ENCODE results near the gene NPAS3.

NPAS3 gene

DNA sequence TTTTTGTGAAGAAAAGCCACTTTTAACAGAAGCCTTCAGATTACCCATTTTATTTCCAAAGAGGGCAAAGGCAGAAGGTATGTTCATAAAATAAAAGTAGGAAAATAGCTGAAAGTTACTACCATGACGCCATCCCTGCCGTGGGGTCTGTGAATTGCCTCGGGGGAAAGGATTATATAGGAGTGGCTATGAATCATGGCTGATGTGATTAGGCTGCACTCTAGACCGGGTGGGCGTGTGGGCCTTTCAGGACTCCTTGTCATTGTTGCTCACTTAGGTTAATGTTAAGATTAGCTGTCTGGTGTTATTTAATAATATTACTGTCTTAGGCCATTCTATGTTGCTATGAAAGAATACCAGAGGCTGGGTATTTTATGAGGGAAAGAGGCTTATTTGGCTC is 816.7 kb downstream of the NPAS3 start:
- Histone ChIP-seq H3K27ac (replicated peaks) (no peak overlapping the region), H3K27me3 (ENCODE audit: insufficient read depth, poor library complexity, severe bottlenecking) (no peaks in the 10 kb centered on the region), H3K4me3 (replicated peaks; ENCODE audit: insufficient read depth, low read length) (no peak overlapping the region)
- no peak for DNase-seq (ENCODE audit: low read depth in 1 of 2, low spot score in 1 of 2)
- TF ChIP-seq GABPA (IDR thresholded peaks at IDR 0.05; ENCODE audit: low read depth) = no peak
- TF ChIP-seq, protein P1, sequence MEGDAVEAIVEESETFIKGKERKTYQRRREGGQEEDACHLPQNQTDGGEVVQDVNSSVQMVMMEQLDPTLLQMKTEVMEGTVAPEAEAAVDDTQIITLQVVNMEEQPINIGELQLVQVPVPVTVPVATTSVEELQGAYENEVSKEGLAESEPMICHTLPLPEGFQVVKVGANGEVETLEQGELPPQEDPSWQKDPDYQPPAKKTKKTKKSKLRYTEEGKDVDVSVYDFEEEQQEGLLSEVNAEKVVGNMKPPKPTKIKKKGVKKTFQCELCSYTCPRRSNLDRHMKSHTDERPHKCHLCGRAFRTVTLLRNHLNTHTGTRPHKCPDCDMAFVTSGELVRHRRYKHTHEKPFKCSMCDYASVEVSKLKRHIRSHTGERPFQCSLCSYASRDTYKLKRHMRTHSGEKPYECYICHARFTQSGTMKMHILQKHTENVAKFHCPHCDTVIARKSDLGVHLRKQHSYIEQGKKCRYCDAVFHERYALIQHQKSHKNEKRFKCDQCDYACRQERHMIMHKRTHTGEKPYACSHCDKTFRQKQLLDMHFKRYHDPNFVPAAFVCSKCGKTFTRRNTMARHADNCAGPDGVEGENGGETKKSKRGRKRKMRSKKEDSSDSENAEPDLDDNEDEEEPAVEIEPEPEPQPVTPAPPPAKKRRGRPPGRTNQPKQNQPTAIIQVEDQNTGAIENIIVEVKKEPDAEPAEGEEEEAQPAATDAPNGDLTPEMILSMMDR (IDR thresholded peaks at IDR 0.05; ENCODE audit: insufficient read depth, low read length) = no peak
- TF ChIP-seq SPI1 (IDR thresholded peaks at IDR 0.05; ENCODE audit: borderline replicate concordance, low read depth) = no peak
- TF ChIP-seq POLR2AphosphoS5 (IDR thresholded peaks at IDR 0.05; ENCODE audit: low read depth) = no peak
- TF ChIP-seq, protein P2, sequence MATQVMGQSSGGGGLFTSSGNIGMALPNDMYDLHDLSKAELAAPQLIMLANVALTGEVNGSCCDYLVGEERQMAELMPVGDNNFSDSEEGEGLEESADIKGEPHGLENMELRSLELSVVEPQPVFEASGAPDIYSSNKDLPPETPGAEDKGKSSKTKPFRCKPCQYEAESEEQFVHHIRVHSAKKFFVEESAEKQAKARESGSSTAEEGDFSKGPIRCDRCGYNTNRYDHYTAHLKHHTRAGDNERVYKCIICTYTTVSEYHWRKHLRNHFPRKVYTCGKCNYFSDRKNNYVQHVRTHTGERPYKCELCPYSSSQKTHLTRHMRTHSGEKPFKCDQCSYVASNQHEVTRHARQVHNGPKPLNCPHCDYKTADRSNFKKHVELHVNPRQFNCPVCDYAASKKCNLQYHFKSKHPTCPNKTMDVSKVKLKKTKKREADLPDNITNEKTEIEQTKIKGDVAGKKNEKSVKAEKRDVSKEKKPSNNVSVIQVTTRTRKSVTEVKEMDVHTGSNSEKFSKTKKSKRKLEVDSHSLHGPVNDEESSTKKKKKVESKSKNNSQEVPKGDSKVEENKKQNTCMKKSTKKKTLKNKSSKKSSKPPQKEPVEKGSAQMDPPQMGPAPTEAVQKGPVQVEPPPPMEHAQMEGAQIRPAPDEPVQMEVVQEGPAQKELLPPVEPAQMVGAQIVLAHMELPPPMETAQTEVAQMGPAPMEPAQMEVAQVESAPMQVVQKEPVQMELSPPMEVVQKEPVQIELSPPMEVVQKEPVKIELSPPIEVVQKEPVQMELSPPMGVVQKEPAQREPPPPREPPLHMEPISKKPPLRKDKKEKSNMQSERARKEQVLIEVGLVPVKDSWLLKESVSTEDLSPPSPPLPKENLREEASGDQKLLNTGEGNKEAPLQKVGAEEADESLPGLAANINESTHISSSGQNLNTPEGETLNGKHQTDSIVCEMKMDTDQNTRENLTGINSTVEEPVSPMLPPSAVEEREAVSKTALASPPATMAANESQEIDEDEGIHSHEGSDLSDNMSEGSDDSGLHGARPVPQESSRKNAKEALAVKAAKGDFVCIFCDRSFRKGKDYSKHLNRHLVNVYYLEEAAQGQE (IDR thresholded peaks at IDR 0.05; ENCODE audit: insufficient replicate concordance, low read depth) = no peak

DNA sequence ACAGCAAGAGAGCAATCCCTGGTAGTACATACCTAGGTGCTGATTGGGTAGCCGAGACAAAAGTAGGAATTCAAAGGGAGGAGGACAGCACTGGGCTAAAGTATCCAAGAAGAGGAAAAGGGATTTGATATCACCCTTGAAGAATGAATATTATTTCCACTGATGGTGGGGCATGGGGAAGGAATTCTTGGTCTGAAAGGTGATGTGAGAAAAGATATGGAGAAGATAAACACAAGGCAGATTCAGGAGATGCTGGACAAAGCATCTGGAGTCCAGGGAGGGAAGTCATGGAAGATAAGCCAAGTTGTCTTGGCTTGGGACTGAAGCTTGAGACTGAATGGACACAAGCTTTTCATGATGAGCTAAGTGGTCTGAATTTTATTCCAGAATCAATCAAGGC is 818.2 kb downstream of the NPAS3 start:
- Histone ChIP-seq H3K4me3 (replicated peaks; ENCODE audit: insufficient read depth, low read length) (no peak overlapping the region), H3K27me3 (ENCODE audit: insufficient read depth, poor library complexity, severe bottlenecking) (no peaks in the 10 kb centered on the region), H3K27ac (replicated peaks) (no peak overlapping the region)
- no peak for TF ChIP-seq SPI1 (IDR thresholded peaks at IDR 0.05; ENCODE audit: borderline replicate concordance, low read depth)
- TF ChIP-seq POLR2AphosphoS5 (IDR thresholded peaks at IDR 0.05; ENCODE audit: low read depth) = no peak
- no peak for TF ChIP-seq GABPA (IDR thresholded peaks at IDR 0.05; ENCODE audit: low read depth)
- TF ChIP-seq, protein P2 (IDR thresholded peaks at IDR 0.05; ENCODE audit: insufficient replicate concordance, low read depth) = no peak
- TF ChIP-seq, protein P1 (IDR thresholded peaks at IDR 0.05; ENCODE audit: insufficient read depth, low read length) = no peak
- no peak for DNase-seq (ENCODE audit: low read depth in 1 of 2, low spot score in 1 of 2)

DNA sequence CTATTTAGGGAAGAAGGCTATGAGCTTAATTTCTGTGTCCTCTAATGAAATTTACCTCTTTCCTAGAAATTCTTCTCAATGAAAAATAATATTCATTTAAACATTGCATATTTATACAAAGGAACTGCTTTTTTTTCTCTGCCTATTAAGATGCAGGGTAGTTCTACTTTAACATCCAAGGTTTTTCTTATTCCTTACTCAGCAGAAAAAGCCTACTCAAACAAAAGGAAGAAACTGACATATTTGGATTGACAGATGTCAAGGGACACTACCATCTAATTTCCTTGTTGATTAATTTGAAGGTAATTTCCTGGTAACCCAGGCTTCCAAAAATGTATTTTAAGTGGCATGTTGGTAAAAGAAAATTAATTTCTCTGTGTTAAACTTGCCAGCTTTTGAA is 819.9 kb downstream of the NPAS3 start:
- H3K4me3 ChIP-seq (replicated peaks; ENCODE audit: insufficient read depth, low read length) = no peak overlapping the region
- TF ChIP-seq SPI1 (IDR thresholded peaks at IDR 0.05; ENCODE audit: borderline replicate concordance, low read depth) = no peak
- TF ChIP-seq, protein P2 (IDR thresholded peaks at IDR 0.05; ENCODE audit: insufficient replicate concordance, low read depth) = no peak
- no peak for TF ChIP-seq POLR2AphosphoS5 (IDR thresholded peaks at IDR 0.05; ENCODE audit: low read depth)
- TF ChIP-seq, protein P1 (IDR thresholded peaks at IDR 0.05; ENCODE audit: insufficient read depth, low read length) = no peak
- no peak for TF ChIP-seq GABPA (IDR thresholded peaks at IDR 0.05; ENCODE audit: low read depth)
- H3K27ac ChIP-seq (replicated peaks) = no peak overlapping the region
- no peak for DNase-seq (ENCODE audit: low read depth in 1 of 2, low spot score in 1 of 2)
- no peaks in the 10 kb centered on the region for H3K27me3 ChIP-seq (ENCODE audit: insufficient read depth, poor library complexity, severe bottlenecking)

All from HL-60 (cell line).